PC-9 (cell line): ENCODE data around the gene PABPC1L.

Experiments used
- EZH2 ChIP-seq: fragments of 200-600 bp; sonication (generic); IDR thresholded peaks from 2 replicates; pipeline ENCODE4 v1.8.0; 2017; ENCODE audit warnings: antibody characterized with exemption, low read depth
- TF ChIP-seq, protein P1 (sequence below): fragments of 200-600 bp; sonication (generic); conservative IDR thresholded peaks from 2 replicates; pipeline ENCODE4 v1.6.1; 2017; ENCODE audit warnings: mixed run types, antibody characterized with exemption, mild to moderate bottlenecking, moderate library complexity

DNA sequence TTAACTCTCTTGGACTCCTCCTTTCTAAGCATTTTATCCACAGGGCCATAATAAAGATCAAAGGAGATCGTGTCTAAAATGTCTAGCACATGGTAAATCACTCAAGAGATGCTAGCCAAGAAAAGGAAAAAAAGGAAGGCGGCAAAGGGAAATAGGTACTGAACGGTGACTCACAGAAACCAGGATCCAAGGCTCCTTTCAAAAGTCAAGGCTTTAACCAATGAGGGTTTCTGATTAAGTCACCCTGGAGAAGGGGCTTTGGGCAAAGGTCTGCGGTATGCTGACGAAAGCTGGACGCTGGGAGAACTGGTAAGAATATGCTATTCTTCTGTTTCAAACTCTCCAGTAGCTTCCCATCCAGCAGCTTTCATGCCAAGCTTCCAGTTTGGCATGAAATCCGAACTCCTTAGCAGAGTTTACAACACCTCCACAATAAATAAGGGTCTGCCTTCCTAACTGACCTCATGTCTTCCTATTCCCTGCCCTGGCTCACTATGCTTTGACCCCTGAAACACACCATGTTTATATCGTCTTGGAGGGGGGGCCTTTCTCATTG lies 49.3 kb downstream of the PABPC1L start:
- TF ChIP-seq, protein P1, sequence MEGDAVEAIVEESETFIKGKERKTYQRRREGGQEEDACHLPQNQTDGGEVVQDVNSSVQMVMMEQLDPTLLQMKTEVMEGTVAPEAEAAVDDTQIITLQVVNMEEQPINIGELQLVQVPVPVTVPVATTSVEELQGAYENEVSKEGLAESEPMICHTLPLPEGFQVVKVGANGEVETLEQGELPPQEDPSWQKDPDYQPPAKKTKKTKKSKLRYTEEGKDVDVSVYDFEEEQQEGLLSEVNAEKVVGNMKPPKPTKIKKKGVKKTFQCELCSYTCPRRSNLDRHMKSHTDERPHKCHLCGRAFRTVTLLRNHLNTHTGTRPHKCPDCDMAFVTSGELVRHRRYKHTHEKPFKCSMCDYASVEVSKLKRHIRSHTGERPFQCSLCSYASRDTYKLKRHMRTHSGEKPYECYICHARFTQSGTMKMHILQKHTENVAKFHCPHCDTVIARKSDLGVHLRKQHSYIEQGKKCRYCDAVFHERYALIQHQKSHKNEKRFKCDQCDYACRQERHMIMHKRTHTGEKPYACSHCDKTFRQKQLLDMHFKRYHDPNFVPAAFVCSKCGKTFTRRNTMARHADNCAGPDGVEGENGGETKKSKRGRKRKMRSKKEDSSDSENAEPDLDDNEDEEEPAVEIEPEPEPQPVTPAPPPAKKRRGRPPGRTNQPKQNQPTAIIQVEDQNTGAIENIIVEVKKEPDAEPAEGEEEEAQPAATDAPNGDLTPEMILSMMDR: no peak
- no peak for TF ChIP-seq EZH2
